ENCODE measurements around the gene CRABP2.

The CRABP2 gene

GRCh38 chr1:156721131-156721530 is 15.7 kb upstream of the CRABP2 start:
- H3K9me3 ChIP-seq (replicated peaks; ENCODE audit: insufficient read depth, low read length), result no peaks in the 10 kb centered on the region
- H3K4me2 ChIP-seq (ENCODE audit: low read depth, low read length), result no peak overlapping the region
- TF ChIP-seq CTCF (IDR thresholded peaks at IDR 0.05; ENCODE audit: low read length) (no peak), EZH2phosphoT487 (IDR thresholded peaks at IDR 0.05; ENCODE audit: low read length) (no peak), EZH2 (optimal IDR thresholded peaks at IDR 0.05; ENCODE audit: low read depth, low read length) (no peak)
- no peak overlapping the region for H3K27ac ChIP-seq (ENCODE audit: low read length)
- DNase-seq, result no peak
- peaks cover 17% of the 10 kb centered on the region for H3F3A ChIP-seq (ENCODE audit: insufficient read depth, low read length)
- no peak overlapping the region for H3K9ac ChIP-seq (ENCODE audit: low read length)
- peaks cover 8% of the 10 kb centered on the region for H3K4me1 ChIP-seq (ENCODE audit: low read length)
- H2AFZ ChIP-seq (ENCODE audit: low read length), result no peak overlapping the region
- H3K36me3 ChIP-seq (replicated peaks; ENCODE audit: insufficient read depth, low read length), result peaks cover 24% of the 10 kb centered on the region
- no peaks in the 10 kb centered on the region for H3K9me2 ChIP-seq (replicated peaks; ENCODE audit: insufficient read depth, low read length)
- no peak overlapping the region for H3K4me3 ChIP-seq (ENCODE audit: low read length)
- peaks cover 21% of the 10 kb centered on the region for H4K20me1 ChIP-seq (ENCODE audit: insufficient read depth, low read length)
- H3K79me2 ChIP-seq (ENCODE audit: low read length), result peaks cover 49% of the 10 kb centered on the region
- no peaks in the 10 kb centered on the region for H3K27me3 ChIP-seq (replicated peaks; ENCODE audit: insufficient read depth, low read length)

- H3K27ac ChIP-seq (ENCODE audit: low read length), result no peak overlapping the region
- TF ChIP-seq EZH2phosphoT487 (IDR thresholded peaks at IDR 0.05; ENCODE audit: low read length), result no peak
- TF ChIP-seq CTCF (IDR thresholded peaks at IDR 0.05; ENCODE audit: low read length), result no peak
- no peaks in the 10 kb centered on the region for H3K9me3 ChIP-seq (replicated peaks; ENCODE audit: insufficient read depth, low read length)
- no peak overlapping the region for H3K9ac ChIP-seq (ENCODE audit: low read length)
- H4K20me1 ChIP-seq (ENCODE audit: insufficient read depth, low read length), result no peaks in the 10 kb centered on the region
- no peak for DNase-seq
- H3K36me3 ChIP-seq (replicated peaks; ENCODE audit: insufficient read depth, low read length), result peaks cover 5% of the 10 kb centered on the region; the same call in 1 of the 2 replicates
- H3K4me1 ChIP-seq (ENCODE audit: low read length), result no peaks in the 10 kb centered on the region
- no peak overlapping the region for H3K4me3 ChIP-seq (ENCODE audit: low read length)
- no peaks in the 10 kb centered on the region for H3K27me3 ChIP-seq (replicated peaks; ENCODE audit: insufficient read depth, low read length)
- H3F3A ChIP-seq (ENCODE audit: insufficient read depth, low read length), result 0 out of 2 replicates have a peak, but pooled peaks cover 11% of the 10 kb centered on the region
- H2AFZ ChIP-seq (ENCODE audit: low read length), result no peak overlapping the region
- peaks cover 13% of the 10 kb centered on the region for H3K79me2 ChIP-seq (ENCODE audit: low read length)
- H3K4me2 ChIP-seq (ENCODE audit: low read depth, low read length), result no peak overlapping the region
- no peaks in the 10 kb centered on the region for H3K9me2 ChIP-seq (replicated peaks; ENCODE audit: insufficient read depth, low read length)
These were observed 12.0 kb upstream of the CRABP2 start for GRCh38 chr1:156717351-156717750.

- TF ChIP-seq CTCF (IDR thresholded peaks at IDR 0.05; ENCODE audit: low read length) (no peak), EZH2phosphoT487 (IDR thresholded peaks at IDR 0.05; ENCODE audit: low read length) (no peak), EZH2 (optimal IDR thresholded peaks at IDR 0.05; ENCODE audit: low read depth, low read length) (no peak)
- Histone ChIP-seq H3K9ac (ENCODE audit: low read length) (no peak overlapping the region), H3K27ac (ENCODE audit: low read length) (no peak overlapping the region), H3K4me2 (ENCODE audit: low read depth, low read length) (no peak overlapping the region), H3K4me1 (ENCODE audit: low read length) (no peaks in the 10 kb centered on the region), H3K79me2 (ENCODE audit: low read length) (no peaks in the 10 kb centered on the region), H3K9me3 (replicated peaks; ENCODE audit: insufficient read depth, low read length) (no peaks in the 10 kb centered on the region), H3K36me3 (replicated peaks; ENCODE audit: insufficient read depth, low read length) (no peaks in the 10 kb centered on the region), H3K9me2 (replicated peaks; ENCODE audit: insufficient read depth, low read length) (no peaks in the 10 kb centered on the region), H3K27me3 (replicated peaks; ENCODE audit: insufficient read depth, low read length) (no peaks in the 10 kb centered on the region), H4K20me1 (ENCODE audit: insufficient read depth, low read length) (no peaks in the 10 kb centered on the region), H3F3A (ENCODE audit: insufficient read depth, low read length) (0 out of 2 replicates have a peak, but pooled peaks cover 3% of the 10 kb centered on the region), H3K4me3 (ENCODE audit: low read length) (no peak overlapping the region), H2AFZ (ENCODE audit: low read length) (no peak overlapping the region)
- DNase-seq, result no peak
These were observed 9.4 kb upstream of the CRABP2 start for GRCh38 chr1:156714830-156715229.

Measured in MM.1S (cell line).